Esophagus muscularis mucosa (tissue), 4 donors: ENCODE results near the gene IKZF1. TPM values are rescaled to one million over a fixed set of nuclear protein-coding genes. Genes with fewer than 3 reads are reported as not detected.

ENCODE experiments used
- DNase-seq: peaks from one replicate; pipeline ENCODE4 v3.0.0-alpha.2; 2017; ENCODE audit errors: extremely low spot score
- H3K27ac ChIP-seq, 4 donors: fragments of 200-600 bp; sonication (generic); replicated peaks in 1 of 4; 1 replicate in 3 of 4; 2 replicates in 1 of 4; pipeline ENCODE4 v1.5.1; 2016 to 2019; ENCODE audit warnings: mild to moderate bottlenecking in 1 of 4
- H3K27me3 ChIP-seq, 4 donors: fragments of 200-600 bp; sonication (generic); one replicate each; pipeline versions ENCODE4 v1.5.1 to v1.6.0; 2016 to 2019
- H3K36me3 ChIP-seq, 4 donors: fragments of 200-600 bp; sonication (generic); one replicate each; pipeline ENCODE4 v1.5.1; 2016 to 2019
- H3K4me1 ChIP-seq, 4 donors: fragments of 200-600 bp; sonication (generic); one replicate each; pipeline ENCODE4 v1.5.1; 2016 to 2019
- H3K4me3 ChIP-seq, 4 donors: fragments of 200-600 bp; sonication (generic); 1 replicate in 2 of 4; 2 replicates in 2 of 4; pipeline ENCODE4 v1.5.1; 2016 to 2019; ENCODE audit warnings: mild to moderate bottlenecking in 4 of 4, moderate library complexity in 1 of 4
- H3K9me3 ChIP-seq, 4 donors: fragments of 200-600 bp; sonication (generic); 1 replicate in 3 of 4; 2 replicates in 1 of 4; pipeline ENCODE4 v1.5.1; 2016 to 2019
- CTCF ChIP-seq, 3 experiments: fragments of 200-600 bp in 2 of 3; fragments of 450-650 bp in 1 of 3; sonication (generic) in 2 of 3; IDR thresholded peaks; one replicate each; pipeline ENCODE4 v1.5.1; 2017 to 2019; ENCODE audit warnings: antibody characterized with exemption in 3 of 3, mild to moderate bottlenecking in 2 of 3, moderate library complexity in 1 of 3
- EP300 ChIP-seq: sonication (generic); formaldehyde crosslinking; IDR thresholded peaks from one replicate; pipeline ENCODE4 v1.6.1; 2017; ENCODE audit warnings: antibody characterized with exemption
- POLR2A ChIP-seq: fragments of 450-650 bp; IDR thresholded peaks from one replicate; pipeline ENCODE4 v1.6.1; 2017; ENCODE audit warnings: antibody characterized with exemption, moderate library complexity, mild to moderate bottlenecking, low read depth
- POLR2AphosphoS5 ChIP-seq, 2 donors: sonication (generic); formaldehyde crosslinking; IDR thresholded peaks; one replicate each; pipeline ENCODE4 v1.6.1; 2017; ENCODE audit warnings: antibody characterized with exemption in 2 of 2
- WGBS: methylation state at CpG from one replicate; pipeline ENCODE4 v1.1.5; 2018; 5-methylcytosine and 5-hydroxymethylcytosine counted together
- intact Hi-C: fragments of 100-400 bp; cut with DNase I; formaldehyde crosslinking; loops from one replicate; pipeline ENCODE4 v1.15.1; 2023
- total RNA-seq, 4 donors: library from RNA; depleted of rRNA; stranded (reverse); fragments of >200 nt; gene quantifications; one replicate each; pipeline versions ENCODE4 v1.1.0 to v1.2.1, GENCODE V29; 2016

The IKZF1 gene
- total RNA-seq, 4 donors from 2014 or later = 3.6 to 17.7 (median 9.2) TPM

- Histone ChIP-seq H3K4me3 (no peak overlapping the region), H3K36me3 (no peaks in the 10 kb centered on the region), H3K4me1 (no peaks in the 10 kb centered on the region), H3K9me3 (peaks cover 0 to 14% (median 7%) of the 10 kb centered on the region in 4 donors), H3K27me3 (no peaks in the 10 kb centered on the region), H3K27ac (no peak overlapping the region)
- WGBS = 73% methylated on average over 4 of the region's 4 CpGs
- intact Hi-C loops = no loop called here
- no peak for DNase-seq
- no peak for TF ChIP-seq POLR2A
- no peak for TF ChIP-seq CTCF (IDR thresholded peaks at IDR 0.05)
- TF ChIP-seq POLR2AphosphoS5 (IDR thresholded peaks at IDR 0.05) = no peak
- no peak for TF ChIP-seq EP300
Observed at GRCh38 chr7:50372923-50373322, 68.4 kb downstream of the IKZF1 start.

- H3K4me3 ChIP-seq = no peak overlapping the region
- 85% methylated on average over 12 of the region's 15 CpGs for WGBS
- no peaks in the 10 kb centered on the region for H3K36me3 ChIP-seq
- no peak overlapping the region for H3K27ac ChIP-seq
- intact Hi-C loops = no loop called here
- H3K9me3 ChIP-seq = no peaks in the 10 kb centered on the region
- H3K4me1 ChIP-seq = no peaks in the 10 kb centered on the region
- no peak for DNase-seq
- TF ChIP-seq POLR2AphosphoS5 (IDR thresholded peaks at IDR 0.05) (no peak), CTCF (IDR thresholded peaks at IDR 0.05) (no peak), EP300 (no peak), POLR2A (no peak)
- H3K27me3 ChIP-seq = peaks cover 0 to 8% (median 0%) of the 10 kb centered on the region in 4 donors
Observed at GRCh38 chr7:50376056-50376820, 71.7 kb downstream of the IKZF1 start.

- 91% methylated on average over 9 of the region's 9 CpGs for WGBS
- Histone ChIP-seq H3K27me3 (peaks cover 0 to 9% (median 0%) of the 10 kb centered on the region in 4 donors), H3K9me3 (no peaks in the 10 kb centered on the region), H3K4me3 (no peak overlapping the region), H3K27ac (no peak overlapping the region), H3K4me1 (no peaks in the 10 kb centered on the region), H3K36me3 (no peaks in the 10 kb centered on the region)
- DNase-seq = no peak
- intact Hi-C loops = no loop called here
- no peak for TF ChIP-seq POLR2AphosphoS5 (IDR thresholded peaks at IDR 0.05)
- TF ChIP-seq POLR2A = no peak
- no peak for TF ChIP-seq EP300
- no peak for TF ChIP-seq CTCF (IDR thresholded peaks at IDR 0.05)
Observed at GRCh38 chr7:50377356-50377755, 72.8 kb downstream of the IKZF1 start.

- no peak overlapping the region for H3K4me3 ChIP-seq
- H3K36me3 ChIP-seq = no peaks in the 10 kb centered on the region
- no peaks in the 10 kb centered on the region for H3K9me3 ChIP-seq
- intact Hi-C loops = no loop called here
- no peak overlapping the region for H3K27ac ChIP-seq
- 47% methylated on average over 7 of the region's 10 CpGs for WGBS
- H3K27me3 ChIP-seq = peaks cover 0 to 24% (median 0%) of the 10 kb centered on the region in 4 donors
- TF ChIP-seq EP300 (no peak), CTCF (IDR thresholded peaks at IDR 0.05) (no peak), POLR2AphosphoS5 (IDR thresholded peaks at IDR 0.05) (no peak), POLR2A (no peak)
- H3K4me1 ChIP-seq = no peaks in the 10 kb centered on the region
- no peak for DNase-seq
Observed at GRCh38 chr7:50379082-50379481, 74.6 kb downstream of the IKZF1 start.
